Measurements from ENCODE around the gene TMEM204.

The TMEM204 gene

GRCh38 chr16:1601031-1601430 is 67.6 kb downstream of the TMEM204 start:
- FAIRE-seq, result no peak

- no peak for FAIRE-seq
Observed at GRCh38 chr16:1601489-1601888, 68.0 kb downstream of the TMEM204 start.

- no peak for FAIRE-seq
Observed at GRCh38 chr16:1602285-1602684, 68.8 kb downstream of the TMEM204 start.
